Hepatocyte (in vitro differentiated cells): ENCODE data around the gene TMOD2.

Experiments
- EZH2 ChIP-seq: fragments of 200-600 bp; sonication (generic); IDR thresholded peaks from 2 replicates; pipeline ENCODE4 v1.6.1; 2016; ENCODE audit warnings: antibody characterized with exemption, mild to moderate bottlenecking, borderline replicate concordance
- TF ChIP-seq, protein P1 (sequence below): fragments of 200-600 bp; sonication (generic); IDR thresholded peaks from 2 replicates; pipeline ENCODE4 v1.5.1; 2016; ENCODE audit warnings: antibody characterized with exemption, mild to moderate bottlenecking; ENCODE audit not compliant: poor library complexity

DNA sequence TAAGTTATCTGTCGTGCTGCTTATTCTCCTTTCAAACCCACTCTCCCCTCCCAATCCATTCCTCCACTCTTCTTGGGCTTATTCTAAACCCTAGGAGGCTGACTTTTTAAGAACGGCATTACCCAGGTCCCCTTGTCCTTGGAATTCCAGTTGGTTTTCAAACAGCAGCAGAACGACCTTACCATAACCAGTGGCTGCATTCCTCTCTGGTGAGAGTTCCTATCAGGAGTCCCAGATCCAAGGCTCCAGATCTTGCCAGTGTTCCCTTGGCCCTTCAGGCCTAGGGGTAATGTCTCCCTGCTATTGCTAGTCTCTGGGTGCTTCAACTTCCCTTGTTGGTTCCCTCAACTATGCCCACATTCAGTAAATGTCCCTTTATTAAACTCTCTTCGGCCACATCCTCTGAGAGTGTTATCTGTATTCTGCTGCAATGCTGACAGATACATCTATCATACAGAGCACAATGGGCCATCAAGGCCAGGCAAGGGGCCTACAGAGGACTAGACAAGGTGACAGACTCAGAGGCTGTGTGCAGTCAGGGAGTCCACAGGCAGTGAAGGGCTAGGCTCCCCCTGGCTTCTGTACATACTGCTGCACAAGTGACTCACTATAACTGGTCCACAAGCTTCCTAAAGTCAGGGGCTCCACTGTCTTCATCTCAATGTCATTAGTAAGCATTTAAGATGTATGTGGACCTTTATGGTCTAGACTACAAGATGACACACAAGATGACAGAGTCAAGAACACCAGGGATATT lies 24.1 kb upstream of the TMOD2 start:
- TF ChIP-seq, protein P1, sequence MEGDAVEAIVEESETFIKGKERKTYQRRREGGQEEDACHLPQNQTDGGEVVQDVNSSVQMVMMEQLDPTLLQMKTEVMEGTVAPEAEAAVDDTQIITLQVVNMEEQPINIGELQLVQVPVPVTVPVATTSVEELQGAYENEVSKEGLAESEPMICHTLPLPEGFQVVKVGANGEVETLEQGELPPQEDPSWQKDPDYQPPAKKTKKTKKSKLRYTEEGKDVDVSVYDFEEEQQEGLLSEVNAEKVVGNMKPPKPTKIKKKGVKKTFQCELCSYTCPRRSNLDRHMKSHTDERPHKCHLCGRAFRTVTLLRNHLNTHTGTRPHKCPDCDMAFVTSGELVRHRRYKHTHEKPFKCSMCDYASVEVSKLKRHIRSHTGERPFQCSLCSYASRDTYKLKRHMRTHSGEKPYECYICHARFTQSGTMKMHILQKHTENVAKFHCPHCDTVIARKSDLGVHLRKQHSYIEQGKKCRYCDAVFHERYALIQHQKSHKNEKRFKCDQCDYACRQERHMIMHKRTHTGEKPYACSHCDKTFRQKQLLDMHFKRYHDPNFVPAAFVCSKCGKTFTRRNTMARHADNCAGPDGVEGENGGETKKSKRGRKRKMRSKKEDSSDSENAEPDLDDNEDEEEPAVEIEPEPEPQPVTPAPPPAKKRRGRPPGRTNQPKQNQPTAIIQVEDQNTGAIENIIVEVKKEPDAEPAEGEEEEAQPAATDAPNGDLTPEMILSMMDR: peak; percentile 11
- no peak for TF ChIP-seq EZH2
